HTR-8/SVneo (cell line): ENCODE measurements around the gene CBR3.
"Not testable (repeated sequence)": the region's sequence is repeated elsewhere in the genome, so short reads cannot be mapped to it uniquely, and the experiment has no call there.

ENCODE experiments used
- DNase-seq: peaks from one replicate; pipeline ENCODE4 v3.0.0; 2011; ENCODE audit warnings: low spot score, mixed read lengths; ENCODE audit not compliant: insufficient read length
- FAIRE-seq: peaks from 2 replicates; lab custom pipeline; 2011; peaks lifted over from hg19 to GRCh38; lab: Jason Lieb, UNC

Gene CBR3

DNA sequence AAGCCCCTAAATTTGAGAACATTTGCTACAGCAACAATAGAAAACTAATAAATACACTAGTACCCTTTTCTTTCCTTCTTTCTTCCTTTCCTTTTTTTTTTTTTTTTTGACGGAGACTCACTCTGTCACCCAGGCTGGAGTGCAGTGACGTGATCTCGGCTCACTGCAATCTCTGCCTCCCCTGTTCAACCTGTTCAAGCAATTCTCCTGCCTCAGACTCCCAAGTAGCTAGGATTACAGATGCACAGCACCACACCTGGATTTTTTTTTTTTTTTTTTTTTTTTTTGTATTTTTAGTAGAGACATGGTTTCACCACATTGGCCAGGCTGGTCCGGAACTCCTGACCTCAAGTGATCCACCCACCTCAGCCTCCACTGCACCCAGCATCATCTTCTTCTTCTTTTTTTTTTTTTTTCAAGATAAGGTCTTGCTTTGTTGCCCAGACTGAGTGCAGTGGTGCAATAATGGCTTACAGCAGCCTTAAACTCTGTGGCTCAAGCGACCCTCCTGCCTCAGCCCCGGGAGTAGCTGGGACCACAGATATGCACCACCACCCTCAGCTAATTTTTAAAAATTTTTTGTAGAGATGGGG lies 19.6 kb upstream of the CBR3 start:
- FAIRE-seq (no peak), DNase-seq (no peak)

DNA sequence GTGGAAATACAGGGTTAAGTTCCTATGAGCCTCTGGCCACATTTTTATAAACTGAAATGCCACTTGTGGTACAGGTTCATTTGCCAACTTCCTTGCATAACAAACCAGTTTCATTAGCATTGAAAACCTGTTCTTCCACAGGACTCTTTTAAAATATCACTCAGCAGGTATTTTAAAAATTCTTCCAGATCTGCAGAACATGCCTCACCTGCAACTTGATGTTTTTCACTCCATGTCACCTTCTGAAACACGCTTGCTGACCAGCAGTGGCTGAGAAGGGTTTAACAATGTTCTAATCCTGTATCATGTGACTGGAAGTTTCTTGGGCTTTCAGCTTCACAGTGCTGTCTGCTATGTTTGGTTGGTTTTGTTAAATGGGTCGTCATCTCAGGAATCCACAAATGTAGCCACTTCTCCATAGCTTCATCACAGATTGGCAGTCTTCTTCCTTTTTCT lies 17.6 kb upstream of the CBR3 start:
- FAIRE-seq (no peak), DNase-seq (no peak)

DNA sequence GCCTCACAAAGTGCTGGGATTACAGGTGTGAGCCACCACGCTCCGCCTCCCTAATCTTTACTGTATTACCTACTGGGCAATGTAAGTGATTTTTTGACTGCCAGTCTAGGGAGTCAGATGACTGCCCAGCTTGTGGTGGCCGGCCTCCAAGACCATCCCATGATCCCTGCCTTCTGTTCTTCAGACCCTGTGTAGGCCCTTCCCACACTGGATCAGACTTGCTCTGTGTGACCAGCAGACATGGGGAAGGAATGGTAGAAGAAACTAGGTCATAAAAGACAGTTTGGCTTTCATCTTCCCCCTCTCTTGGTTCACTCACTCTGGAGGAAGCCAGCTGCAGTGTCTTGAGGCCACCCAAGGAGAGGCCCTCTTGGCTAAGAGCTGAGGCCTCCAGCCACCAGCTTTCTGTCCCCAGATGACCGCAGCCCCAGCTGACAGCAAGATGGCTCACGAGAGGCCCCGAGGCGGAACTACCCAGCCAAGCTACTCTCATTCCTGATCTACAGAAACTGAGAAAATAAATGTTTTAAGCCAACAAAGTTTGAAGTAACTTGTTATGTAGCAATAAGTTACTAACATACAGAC lies 14.5 kb upstream of the CBR3 start:
- DNase-seq (no peak), FAIRE-seq (no peak)

DNA sequence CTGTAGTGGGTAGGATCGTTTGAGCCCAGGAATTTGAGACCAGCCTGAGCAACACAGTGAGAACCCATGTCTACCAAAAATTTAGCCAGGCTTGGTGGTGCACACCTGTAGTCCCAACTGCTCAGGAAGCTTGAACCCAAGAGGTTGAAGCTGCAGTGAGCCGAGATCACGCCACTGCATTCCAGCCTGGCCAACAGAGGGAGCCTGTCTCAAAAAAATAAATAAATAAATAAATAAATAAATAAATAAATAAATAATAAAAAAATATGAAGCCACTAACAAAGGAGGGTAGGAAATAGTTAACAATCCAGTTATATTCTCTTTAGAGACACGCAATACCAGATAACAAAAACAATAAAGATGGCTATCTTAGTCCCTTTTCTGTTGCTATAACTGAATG lies 11.9 kb upstream of the CBR3 start:
- FAIRE-seq (no peak), DNase-seq (no peak)

DNA sequence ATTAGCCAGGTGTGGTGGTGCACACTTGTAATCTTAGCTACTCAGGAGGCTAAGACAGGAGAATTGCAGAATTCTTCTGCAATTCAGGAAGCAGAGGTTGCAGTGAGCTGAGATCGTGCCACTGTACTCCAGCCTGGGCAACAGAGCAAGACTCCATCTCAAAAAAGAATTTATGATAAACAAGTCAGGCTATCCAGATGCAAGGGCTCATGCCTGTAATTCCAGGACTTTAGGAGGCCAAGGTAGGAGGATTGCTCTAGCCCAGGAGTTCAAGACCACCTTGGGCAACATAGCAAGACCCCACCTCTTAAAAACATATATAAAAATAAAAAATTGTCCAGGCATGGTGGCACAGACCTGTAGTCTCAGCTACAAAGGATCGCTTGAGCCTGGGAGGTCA lies 10.5 kb upstream of the CBR3 start:
- DNase-seq (no peak), FAIRE-seq (no peak)

DNA sequence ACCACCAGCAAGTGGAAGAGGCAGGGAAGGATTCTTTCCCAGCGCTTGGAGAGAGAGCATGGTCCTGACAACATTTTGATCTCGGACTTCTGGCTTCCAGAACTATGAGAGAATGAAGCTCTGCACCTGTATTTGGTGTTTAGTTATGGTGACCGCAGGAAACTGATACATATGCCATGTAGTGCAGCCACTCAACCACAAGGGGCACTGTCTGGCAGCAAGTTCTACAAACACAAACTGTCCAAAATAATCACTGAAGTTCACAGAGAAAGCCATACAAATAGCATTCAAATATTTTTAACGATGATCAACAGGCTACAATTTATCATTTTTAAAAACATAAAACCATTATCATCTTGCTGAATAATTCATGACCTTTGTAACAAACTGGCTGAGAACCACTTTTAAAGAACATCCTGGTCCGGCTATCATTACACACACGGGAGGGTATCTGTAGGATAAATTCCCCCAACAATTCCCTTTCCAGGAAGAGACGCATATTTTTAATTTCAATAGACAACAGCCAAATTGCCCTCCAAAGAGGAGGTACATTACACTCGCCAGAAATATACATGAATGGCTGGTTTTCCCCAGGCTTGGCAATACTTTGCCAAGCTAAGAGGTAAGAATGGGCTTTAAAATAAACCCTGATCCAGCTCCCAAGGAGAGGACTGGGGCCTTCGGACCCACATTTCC lies 9.2 kb upstream of the CBR3 start:
- FAIRE-seq, result no peak

DNA sequence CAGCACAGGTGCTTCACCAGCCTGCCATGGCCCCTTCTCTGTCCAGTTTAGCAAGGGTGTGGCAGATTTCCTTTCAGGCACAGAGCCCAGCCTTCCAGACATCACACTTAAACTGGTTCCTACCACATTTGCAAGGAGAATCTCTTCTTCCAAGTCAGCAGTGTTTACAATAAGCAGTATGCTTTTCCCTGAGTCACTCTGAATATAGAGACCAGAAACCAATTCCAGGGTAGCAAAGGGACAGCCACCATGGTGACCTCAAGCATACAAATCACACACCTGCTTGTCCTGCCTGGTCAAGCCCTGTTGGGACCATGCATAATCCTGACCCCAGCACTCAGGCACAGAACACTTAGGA lies 8.7 kb upstream of the CBR3 start:
- FAIRE-seq, result no peak

More for the DNA sequence above, 9.2 kb upstream of the CBR3 start:
- peak; percentile 49 for DNase-seq

DNA sequence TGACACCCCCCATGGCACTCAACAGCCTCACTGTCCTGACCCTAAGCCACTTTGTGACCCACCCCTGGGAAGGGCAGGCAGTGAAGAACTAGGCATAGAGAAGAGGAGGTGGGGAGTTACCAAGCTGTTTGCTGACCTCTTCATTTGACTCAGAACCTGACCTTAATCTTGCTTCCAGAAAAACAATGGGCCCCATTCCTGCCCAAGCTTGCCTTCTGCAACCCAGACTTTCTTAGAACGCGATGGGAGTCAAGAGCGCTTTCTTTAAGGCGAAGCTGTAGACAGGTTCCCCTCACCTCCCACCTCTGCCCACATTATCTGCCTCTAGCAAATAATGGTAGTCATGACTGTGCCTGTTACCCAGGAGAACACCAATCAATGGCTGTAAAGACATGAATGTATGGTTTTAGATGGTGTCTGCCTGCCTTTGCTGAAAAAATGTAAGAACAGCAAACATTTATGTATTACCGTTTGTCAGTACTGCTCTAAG lies 8.2 kb upstream of the CBR3 start:
- DNase-seq (no peak), FAIRE-seq (no peak)

More for the DNA sequence above, 8.7 kb upstream of the CBR3 start:
- no peak for DNase-seq

DNA sequence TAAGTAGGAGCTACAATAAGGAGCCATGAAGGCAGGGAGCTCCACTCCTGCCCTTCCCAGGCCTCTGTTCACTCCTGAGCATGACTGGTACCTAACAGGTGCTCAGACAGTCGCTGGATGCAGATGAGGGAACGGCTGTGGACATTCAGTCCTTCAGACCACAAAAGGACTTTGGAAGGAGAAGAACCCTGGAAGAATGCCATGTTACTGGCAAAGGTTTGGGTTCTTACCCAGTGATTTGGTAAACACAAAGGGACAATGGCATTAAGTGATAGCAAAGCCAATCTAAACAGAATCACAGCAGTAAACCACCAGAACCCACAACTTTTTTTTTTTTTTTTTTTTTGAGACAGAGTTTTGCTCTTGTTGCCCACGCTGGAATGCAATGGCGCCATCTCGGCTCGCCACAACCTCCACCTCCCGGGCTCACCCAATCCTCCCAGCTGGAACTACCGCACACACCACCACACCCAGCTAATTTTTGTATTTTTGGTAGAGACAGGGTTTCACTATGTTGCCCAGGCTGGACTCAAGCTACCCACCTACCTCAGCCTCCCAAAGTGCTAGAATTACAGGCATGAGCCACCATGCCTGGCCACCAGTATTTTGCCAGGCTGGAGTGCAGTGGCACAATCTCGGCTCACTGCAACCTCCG lies 7.5 kb upstream of the CBR3 start:
- no peak for FAIRE-seq
- DNase-seq, result no peak

DNA sequence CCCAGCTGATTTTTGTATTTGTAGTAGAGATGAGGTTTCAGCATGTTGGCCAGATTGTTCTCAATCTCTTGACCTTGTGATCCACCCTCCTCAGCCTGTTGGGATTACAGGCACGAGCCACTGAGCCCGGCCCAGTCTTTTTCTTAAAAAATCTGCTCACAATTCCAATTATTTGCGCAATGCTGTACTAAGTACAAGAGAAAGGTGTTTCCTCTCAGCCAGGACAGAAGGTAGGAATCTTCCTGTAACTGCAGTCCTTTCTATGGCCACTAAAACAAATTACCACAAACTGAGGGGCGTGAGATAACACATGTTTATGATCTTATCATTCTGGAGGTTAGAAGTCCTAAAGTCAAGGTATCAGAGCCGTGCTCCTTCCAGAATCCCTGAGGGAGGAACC lies 6.9 kb upstream of the CBR3 start:
- FAIRE-seq (no peak), DNase-seq (no peak)

DNA sequence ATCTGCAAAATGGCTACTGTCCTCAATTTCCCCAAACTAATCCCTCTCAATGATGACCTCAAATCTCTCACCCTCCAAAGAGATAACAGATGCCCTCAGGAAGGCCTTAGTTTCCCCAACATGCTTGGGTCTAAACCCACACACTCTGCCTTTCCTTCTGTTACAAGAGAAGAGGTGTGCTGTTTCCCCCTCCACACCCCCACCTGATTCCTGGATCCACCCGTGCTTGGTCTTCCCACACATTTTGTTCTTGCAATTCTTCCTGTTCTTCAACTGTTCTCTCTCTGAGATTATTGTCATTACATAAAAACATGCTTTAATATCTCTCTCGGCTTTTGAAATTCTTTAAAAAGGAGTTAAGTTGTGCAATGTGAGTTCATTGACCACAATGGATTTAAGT lies 5.7 kb upstream of the CBR3 start:
- FAIRE-seq (no peak), DNase-seq (no peak)

DNA sequence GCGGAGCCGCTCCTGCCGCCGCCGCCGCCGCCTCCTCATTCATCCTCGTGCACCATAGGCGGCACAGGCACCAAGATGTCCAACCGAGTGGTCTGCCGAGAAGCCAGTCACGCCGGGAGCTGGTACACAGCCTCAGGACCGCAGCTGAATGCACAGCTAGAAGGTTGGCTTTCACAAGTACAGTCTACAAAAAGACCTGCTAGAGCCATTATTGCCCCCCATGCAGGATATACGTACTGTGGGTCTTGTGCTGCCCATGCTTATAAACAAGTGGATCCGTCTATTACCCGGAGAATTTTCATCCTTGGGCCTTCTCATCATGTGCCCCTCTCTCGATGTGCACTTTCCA lies 4.5 kb upstream of the CBR3 start:
- not testable (repeated sequence) for DNase-seq, FAIRE-seq

DNA sequence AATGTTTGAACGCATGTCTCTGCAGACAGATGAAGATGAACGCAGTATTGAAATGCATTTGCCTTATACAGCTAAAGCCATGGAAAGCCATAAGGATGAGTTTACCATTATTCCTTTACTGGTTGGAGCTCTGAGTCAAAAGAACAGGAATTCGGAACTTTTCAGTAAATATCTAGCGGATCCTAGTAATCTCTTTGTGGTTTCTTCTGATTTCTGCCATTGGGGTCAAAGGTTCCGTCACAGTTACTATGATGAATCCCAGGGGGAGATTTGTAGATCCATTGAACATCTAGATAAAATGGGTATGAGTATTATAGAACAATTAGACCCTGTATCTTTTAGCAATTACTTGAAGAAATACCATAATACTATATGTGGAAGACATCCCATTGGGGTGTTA lies 4.0 kb upstream of the CBR3 start:
- not testable (repeated sequence) for FAIRE-seq, DNase-seq

DNA sequence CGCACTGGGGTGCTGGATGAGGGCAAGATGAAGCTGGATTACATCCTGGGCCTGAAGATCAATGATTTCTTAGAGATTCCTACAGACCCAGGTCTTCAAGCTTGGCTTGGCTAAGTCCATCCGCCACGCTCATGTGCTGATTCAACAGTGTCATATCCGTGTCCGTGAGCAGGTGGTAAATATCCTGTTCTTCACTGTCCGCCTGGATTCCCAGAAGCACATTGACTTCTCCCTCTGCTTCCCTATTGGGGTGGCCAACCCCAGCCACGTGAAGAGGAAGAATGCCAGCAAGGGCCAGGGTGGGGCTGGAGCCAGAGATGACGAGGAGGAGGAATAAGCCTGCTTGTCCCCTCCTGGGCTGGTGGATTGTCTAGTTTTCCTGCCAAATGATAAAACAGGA lies 2.2 kb upstream of the CBR3 start:
- DNase-seq, result no peak
- no peak for FAIRE-seq

DNA sequence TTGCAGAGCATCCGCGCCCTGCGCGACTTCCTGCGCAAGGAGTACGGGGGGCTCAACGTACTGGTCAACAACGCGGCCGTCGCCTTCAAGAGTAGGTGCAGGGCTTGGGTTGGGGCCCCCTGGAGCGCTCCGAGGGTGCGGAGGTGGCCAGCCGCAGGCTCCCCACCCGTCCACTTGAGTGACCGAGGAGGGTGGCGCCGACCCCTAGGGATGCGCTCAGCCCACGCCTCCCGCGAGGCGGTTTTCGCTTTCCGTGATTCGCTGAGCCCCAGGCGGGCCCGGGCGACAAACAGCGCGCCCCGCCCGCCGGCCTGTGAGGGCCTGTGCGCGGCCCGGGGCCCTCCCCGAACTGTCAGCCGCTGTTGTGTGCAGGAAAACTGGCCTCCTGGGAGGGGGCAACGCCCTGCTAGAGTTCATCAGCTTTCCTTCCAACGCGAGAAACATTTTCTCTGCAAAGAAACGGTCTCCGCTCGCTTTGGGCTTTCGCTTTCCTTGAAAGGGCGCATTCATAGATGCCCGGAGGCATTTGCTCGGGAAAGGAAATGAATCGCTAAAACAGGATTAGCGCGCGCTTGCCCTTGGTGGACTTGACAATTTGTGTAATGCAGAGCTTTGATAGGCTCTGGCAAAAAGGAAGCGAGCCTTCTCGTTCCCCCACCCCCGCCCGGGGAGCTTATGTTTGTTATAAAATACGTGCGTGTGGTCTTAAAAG lies 668 bp downstream of the CBR3 start:
- DNase-seq (peak; percentile 63), FAIRE-seq (peak; percentile 84)

DNA sequence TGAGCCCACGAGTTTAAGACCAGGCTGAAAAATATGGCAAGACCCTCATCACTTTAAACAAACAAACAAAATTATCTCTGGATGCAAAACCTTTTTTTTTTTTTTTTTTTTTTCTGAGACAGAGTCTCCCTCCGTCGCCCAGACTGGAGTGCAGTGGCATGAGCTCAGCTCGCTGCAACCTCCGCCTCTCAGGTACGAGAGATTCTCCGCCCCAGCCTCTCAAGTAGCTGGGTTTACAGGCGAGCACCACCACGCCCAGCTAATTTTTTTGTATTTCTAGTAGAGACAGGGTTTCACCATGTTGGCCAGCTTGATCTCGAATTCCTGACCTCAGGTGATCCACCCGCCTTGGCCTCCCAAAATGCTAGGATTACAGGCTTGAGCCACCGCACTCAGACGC lies 4.9 kb downstream of the CBR3 start:
- not testable (repeated sequence) for DNase-seq, FAIRE-seq

DNA sequence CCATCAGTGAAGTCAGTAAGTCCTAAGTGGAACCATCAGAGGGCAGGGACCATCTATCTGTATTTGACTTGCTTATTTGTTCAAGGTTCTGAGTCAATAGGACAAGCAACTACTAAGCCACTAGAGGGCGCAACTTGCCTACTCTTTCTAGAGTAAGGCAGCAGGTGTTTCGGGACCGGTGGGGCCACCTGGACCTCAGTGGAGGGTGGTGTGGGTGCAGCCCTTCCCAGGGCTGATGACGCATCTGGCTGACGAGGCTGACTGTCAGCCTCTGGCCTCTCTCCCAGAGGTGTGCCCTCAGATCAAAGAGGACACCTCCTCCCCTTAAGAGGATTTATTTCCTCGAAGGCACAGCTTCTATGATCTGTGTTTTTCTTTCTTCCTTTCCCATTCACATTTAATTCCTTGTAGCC lies 6.6 kb downstream of the CBR3 start:
- peak; percentile 63 for FAIRE-seq

DNA sequence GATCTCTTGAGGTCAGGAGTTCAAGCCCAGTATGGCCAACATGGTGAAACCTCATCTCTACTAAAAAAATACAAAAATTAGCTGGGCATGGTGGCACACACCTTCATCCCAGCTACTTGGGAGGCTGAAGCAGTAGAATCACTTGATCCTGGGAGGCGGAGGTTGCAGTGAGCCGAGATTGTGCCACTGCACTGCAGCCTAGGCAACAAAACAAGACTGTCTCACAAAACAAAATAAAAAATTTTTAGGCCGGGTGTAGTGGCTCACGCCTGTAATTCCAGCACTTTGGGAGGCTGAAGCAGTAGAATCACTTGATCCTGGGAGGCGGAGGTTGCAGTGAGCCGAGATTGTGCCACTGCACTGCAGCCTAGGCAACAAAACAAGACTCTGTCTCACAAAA lies 9.4 kb downstream of the CBR3 start:
- not testable (repeated sequence) for FAIRE-seq, DNase-seq

More for the DNA sequence above, 6.6 kb downstream of the CBR3 start:
- DNase-seq, result peak; percentile 70

DNA sequence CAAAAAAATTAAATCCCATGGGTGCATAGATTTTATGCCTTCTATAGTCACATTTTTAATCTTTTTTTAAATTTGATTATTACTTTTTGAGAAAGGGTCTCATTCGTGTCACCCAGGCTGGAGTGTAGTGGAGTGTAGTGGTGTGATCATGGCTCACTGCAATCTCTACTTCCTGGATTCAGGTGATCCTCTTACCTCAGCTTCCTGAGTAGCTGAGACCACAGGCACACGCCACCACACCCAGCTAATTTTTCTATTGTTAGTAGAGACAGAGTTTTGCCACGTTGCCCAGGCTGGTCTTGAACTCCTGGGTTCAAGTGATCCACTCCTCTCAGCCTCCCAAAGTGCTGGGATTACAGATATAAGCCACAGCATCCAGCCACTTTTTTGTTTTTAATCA lies 10.4 kb downstream of the CBR3 start:
- DNase-seq (no peak), FAIRE-seq (no peak)

DNA sequence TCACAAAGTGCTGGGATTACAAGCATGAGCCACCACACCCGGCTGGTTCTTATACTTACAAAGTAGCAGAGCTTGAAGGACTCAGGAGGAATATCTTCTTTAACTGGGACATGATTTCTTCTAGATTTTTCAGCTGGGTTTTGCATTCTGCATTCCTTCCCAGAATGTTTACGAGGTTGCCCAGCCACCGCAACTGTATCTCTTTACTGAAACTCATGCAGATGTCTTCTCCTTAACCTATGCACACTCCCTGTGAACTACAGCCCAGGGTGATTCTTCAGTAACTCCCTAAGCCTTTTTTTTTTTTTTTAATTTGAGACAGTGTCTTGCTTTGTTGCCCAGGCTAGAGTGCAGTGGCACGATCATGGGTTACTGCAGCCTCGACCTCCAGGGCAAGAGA lies 13.0 kb downstream of the CBR3 start:
- DNase-seq (no peak), FAIRE-seq (no peak)
